ENCODE data around the gene C1orf52.

C1orf52 gene

GRCh38 chr1:85289848-85290335, 30.4 kb upstream of the C1orf52 start:
- DNase-seq (ENCODE audit: low read depth in 2 of 2) = no peak
- no peak overlapping the region for H3K4me3 ChIP-seq (replicated peaks in 1 of 2; ENCODE audit: low read depth in 2 of 2, low read length in 2 of 2)
- TF ChIP-seq CTCF (IDR thresholded peaks at IDR 0.05; ENCODE audit: low read depth, low read length) = no peak

GRCh38 chr1:85289207-85289847, 29.9 kb upstream of the C1orf52 start:
- DNase-seq (ENCODE audit: low read depth in 2 of 2) = peak; percentile 64 to 94
- H3K4me3 ChIP-seq (replicated peaks in 1 of 2; ENCODE audit: low read depth in 2 of 2, low read length in 2 of 2) = no peak overlapping the region

GRCh38 chr1:85284202-85284601, 24.7 kb upstream of the C1orf52 start:
- no peak for DNase-seq (ENCODE audit: low read depth in 2 of 2)
- TF ChIP-seq CTCF (IDR thresholded peaks at IDR 0.05; ENCODE audit: low read depth, low read length) = no peak
- H3K4me3 ChIP-seq (replicated peaks in 1 of 2; ENCODE audit: low read depth in 2 of 2, low read length in 2 of 2) = no peak overlapping the region

More at GRCh38 chr1:85289207-85289847, 29.9 kb upstream of the C1orf52 start:
- no peak for TF ChIP-seq CTCF (IDR thresholded peaks at IDR 0.05; ENCODE audit: low read depth, low read length)

- no peak overlapping the region for H3K4me3 ChIP-seq (replicated peaks in 1 of 2; ENCODE audit: low read depth in 2 of 2, low read length in 2 of 2)
- TF ChIP-seq CTCF (IDR thresholded peaks at IDR 0.05; ENCODE audit: low read depth, low read length) = no peak
- DNase-seq (ENCODE audit: low read depth in 2 of 2) = no peak
Measured at GRCh38 chr1:85283475-85284199, 24.2 kb upstream of the C1orf52 start.

GRCh38 chr1:85282424-85282823, 23.0 kb upstream of the C1orf52 start:
- no peak overlapping the region for H3K4me3 ChIP-seq (replicated peaks in 1 of 2; ENCODE audit: low read depth in 2 of 2, low read length in 2 of 2)
- TF ChIP-seq CTCF (IDR thresholded peaks at IDR 0.05; ENCODE audit: low read depth, low read length) = no peak
- no peak for DNase-seq (ENCODE audit: low read depth in 2 of 2)

- H3K4me3 ChIP-seq (replicated peaks in 1 of 2; ENCODE audit: low read depth in 2 of 2, low read length in 2 of 2) = no peak overlapping the region
- no peak for DNase-seq (ENCODE audit: low read depth in 2 of 2)
- TF ChIP-seq CTCF (IDR thresholded peaks at IDR 0.05; ENCODE audit: low read depth, low read length) = no peak
Measured at GRCh38 chr1:85280636-85281035, 21.2 kb upstream of the C1orf52 start.
